GM12873 (cell line): ENCODE data around the gene PLA1A.

Experiments
- TF ChIP-seq, protein P1 (sequence below): IDR thresholded peaks from 2 replicates; pipeline ENCODE4 v1.5.1; 2012; ENCODE audit warnings: low read depth, mild to moderate bottlenecking, moderate library complexity, low read length, control low read depth; ENCODE audit not compliant: insufficient read depth; ENCODE audit errors: missing control alignments

The PLA1A gene

DNA sequence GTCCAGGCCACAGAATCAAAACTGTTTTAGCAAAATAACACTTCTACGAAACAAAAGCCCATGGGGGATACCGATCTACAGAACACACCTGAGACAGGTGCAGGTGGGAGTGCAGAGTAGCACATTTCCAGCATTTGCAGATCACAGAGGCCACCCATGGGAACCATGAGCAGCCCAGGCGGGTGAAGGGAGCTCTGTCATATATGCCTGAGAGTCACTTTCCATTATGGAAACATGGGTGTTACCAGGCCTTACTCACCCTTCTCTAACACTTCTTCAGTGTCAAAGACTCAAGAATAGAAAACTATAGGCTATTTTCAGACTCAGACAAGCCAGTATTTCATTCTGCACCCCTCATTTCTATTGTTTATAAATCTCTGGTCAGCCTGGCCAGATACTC is 3.5 kb downstream of the PLA1A start:
- TF ChIP-seq, protein P1, sequence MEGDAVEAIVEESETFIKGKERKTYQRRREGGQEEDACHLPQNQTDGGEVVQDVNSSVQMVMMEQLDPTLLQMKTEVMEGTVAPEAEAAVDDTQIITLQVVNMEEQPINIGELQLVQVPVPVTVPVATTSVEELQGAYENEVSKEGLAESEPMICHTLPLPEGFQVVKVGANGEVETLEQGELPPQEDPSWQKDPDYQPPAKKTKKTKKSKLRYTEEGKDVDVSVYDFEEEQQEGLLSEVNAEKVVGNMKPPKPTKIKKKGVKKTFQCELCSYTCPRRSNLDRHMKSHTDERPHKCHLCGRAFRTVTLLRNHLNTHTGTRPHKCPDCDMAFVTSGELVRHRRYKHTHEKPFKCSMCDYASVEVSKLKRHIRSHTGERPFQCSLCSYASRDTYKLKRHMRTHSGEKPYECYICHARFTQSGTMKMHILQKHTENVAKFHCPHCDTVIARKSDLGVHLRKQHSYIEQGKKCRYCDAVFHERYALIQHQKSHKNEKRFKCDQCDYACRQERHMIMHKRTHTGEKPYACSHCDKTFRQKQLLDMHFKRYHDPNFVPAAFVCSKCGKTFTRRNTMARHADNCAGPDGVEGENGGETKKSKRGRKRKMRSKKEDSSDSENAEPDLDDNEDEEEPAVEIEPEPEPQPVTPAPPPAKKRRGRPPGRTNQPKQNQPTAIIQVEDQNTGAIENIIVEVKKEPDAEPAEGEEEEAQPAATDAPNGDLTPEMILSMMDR = no peak

DNA sequence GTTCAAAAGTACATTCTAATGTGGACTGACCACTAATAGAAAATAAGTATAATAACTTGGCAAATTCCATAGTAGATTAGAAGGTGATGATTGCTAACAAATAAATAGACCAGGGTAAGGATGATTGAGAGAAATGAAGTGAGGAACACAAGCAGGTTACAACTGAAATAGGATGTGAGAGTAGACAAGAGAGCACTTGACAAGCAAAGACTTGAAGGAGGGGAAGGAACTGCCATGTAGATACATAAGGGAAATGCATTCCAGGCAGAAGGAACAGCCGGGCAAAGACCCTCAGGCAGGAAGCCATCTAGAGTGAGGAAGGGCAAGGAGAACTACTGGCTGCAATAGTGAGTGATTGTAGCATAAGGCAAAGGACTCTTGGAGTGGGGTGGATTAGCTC is 5.0 kb downstream of the PLA1A start:
- TF ChIP-seq, protein P1 = no peak

DNA sequence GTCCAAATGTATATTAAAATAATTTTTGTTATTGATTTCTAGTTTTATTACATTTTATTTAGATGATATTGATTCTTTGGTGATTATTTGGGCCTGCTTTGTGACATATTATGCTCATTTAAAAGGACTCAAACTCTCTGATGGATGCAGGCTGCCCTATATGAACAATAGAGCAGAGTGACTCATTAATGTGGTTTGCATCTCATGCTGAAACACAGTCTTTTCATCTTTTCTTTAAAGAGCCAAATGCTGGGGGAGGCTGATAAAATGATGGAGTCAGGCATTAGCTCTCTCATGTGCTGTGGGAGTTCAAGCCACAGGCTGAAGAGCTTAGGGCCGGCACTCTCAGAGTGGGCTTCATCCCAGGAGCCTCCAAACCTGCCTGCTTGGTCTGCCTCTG is 7.2 kb downstream of the PLA1A start:
- TF ChIP-seq, protein P1 = no peak

DNA sequence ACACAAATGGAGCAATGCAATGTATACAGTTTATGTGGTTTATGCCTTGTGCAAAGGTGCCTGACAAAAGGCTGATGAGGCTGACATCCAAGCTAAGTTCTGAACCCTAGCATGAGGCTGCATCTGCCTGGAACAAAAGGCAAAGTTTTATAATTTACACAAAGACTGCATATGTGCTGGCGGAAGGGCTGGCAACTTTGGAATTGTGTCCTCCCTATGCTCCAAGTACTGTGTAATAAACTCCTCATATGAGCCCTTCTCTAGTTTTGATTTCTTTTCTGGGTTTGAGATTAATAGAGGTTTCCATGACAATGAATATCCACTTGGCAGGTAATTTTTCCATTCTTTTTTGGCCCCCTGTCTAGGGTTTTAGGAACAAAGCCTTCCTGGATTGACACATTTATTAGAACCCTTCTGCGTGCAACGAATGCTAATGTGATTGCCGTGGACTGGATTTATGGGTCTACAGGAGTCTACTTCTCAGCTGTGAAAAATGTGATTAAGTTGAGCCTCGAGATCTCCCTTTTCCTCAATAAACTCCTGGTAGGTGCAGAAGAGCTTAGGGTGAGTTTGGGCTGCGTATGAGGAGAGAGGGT is 10.8 kb downstream of the PLA1A start:
- TF ChIP-seq, protein P1 = no peak

DNA sequence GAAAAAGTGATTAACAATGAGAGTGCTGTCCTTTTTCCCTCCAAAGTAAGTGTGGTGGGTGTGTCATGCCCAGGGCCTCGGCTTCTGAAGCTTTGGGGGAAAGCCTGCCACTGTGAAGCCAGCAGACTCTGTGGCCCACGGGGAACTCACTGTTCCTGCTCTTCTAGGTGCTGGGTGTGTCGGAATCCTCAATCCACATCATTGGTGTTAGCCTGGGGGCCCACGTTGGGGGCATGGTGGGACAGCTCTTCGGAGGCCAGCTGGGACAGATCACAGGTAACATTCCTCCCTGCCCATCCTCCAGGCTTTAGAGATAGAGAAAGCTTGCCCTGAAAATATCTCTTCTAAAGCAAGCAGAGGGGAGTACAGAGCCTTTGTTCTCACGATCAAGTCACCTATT is 11.6 kb downstream of the PLA1A start:
- TF ChIP-seq, protein P1 = no peak

DNA sequence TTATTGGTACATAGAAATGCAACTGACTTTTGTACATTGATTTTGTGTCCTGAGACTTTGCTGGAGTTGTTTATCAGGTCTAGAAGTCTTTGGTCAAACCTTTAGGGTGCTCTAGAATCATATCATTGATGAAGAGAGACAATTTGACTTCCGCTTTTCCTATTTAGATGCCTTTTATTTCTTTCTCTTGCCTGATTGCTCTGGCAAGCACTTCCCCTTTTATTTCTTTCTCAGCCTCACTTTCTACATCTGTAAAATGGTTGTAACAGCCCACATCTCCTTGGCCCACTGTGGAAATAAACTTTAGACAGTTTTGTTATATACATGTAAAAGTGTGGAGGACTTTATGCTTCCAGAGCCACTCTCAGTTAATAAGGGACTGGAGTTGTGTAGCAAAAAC is 14.0 kb downstream of the PLA1A start:
- TF ChIP-seq, protein P1 = no peak

DNA sequence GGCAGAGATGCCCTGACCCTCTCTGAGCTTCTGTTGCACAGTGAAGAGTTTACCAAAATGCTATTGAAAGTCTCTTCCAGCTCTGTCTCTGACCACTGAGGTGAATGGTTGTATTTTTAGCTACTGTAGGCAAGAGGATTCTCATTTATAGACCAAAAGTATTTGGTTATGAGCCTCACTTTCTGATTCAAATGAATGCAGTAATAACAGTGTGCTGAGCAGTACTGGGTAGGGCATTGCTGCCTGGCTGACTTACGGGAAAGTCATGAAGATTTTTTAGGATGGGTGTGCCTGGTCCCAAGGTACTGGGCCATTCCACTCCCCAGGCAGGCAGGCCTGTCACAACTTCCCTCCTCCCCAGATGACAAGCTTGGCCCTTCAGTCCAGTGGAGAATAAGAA is 15.5 kb downstream of the PLA1A start:
- TF ChIP-seq, protein P1 = no peak
